Upper lobe of left lung (tissue), 4 donors: Measurements from ENCODE around the gene ROBO1.

Source experiments
- EP300 ChIP-seq, 4 donors: sonication (generic); formaldehyde crosslinking; IDR thresholded peaks; one replicate each; pipeline ENCODE4 v1.5.1; 2017; ENCODE audit warnings: antibody characterized with exemption in 4 of 4, control low read depth in 2 of 4
- POLR2A ChIP-seq, 4 donors: fragments of 450-650 bp; IDR thresholded peaks; one replicate each; pipeline ENCODE4 v1.5.1; 2016 to 2017; ENCODE audit warnings: antibody characterized with exemption in 4 of 4, mild to moderate bottlenecking in 2 of 4
- TF ChIP-seq, protein P1 (sequence below), 6 experiments: fragments of 450-650 bp in 4 of 6; fragments of 200-600 bp in 2 of 6; sonication (generic) in 2 of 6; IDR thresholded peaks; one replicate each; pipeline ENCODE4 v1.5.1; 2016 to 2019; ENCODE audit warnings: antibody characterized with exemption in 6 of 6

DNA sequence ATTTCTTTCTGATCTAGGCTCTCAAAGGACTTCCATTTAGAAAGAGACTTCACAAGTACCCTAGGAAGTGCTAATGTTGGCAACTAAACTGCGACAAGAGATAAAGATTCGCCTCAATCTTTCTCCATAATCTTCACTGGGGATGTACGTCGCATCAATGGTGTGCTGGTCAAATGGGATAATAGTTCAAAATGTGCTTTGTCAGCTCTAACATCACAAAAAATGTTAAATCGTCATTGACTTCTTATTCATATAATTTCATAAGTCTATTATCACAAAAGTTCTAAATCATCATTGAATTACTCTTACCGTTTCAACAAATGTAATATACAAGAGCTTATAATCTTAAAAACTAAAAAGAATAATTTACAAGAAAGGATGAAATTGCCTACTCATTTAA, 727.7 kb downstream of the ROBO1 start:
- TF ChIP-seq POLR2A (IDR thresholded peaks at IDR 0.05) (no peak), EP300 (IDR thresholded peaks at IDR 0.05) (no peak)
- TF ChIP-seq, protein P1, sequence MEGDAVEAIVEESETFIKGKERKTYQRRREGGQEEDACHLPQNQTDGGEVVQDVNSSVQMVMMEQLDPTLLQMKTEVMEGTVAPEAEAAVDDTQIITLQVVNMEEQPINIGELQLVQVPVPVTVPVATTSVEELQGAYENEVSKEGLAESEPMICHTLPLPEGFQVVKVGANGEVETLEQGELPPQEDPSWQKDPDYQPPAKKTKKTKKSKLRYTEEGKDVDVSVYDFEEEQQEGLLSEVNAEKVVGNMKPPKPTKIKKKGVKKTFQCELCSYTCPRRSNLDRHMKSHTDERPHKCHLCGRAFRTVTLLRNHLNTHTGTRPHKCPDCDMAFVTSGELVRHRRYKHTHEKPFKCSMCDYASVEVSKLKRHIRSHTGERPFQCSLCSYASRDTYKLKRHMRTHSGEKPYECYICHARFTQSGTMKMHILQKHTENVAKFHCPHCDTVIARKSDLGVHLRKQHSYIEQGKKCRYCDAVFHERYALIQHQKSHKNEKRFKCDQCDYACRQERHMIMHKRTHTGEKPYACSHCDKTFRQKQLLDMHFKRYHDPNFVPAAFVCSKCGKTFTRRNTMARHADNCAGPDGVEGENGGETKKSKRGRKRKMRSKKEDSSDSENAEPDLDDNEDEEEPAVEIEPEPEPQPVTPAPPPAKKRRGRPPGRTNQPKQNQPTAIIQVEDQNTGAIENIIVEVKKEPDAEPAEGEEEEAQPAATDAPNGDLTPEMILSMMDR (IDR thresholded peaks at IDR 0.05), result no peak
